ENCODE results near the gene IPCEF1. TPM values are rescaled to one million over a fixed set of nuclear protein-coding genes. Genes with fewer than 3 reads are reported as not detected.
"Not testable (repeated sequence)": the region's sequence is repeated elsewhere in the genome, so short reads cannot be mapped to it uniquely, and the experiment has no call there.

Gene IPCEF1
- polyA plus RNA-seq, 1 donor, result 2.2 TPM

GRCh38 chr6:154316131-154316530, 40.5 kb downstream of the IPCEF1 start:
- Histone ChIP-seq H3K36me3 (ENCODE audit: control insufficient read depth, insufficient read depth, low read length) (no peaks in the 10 kb centered on the region), H3K27ac (ENCODE audit: low read length) (no peak overlapping the region), H3K27me3 (ENCODE audit: control insufficient read depth, insufficient read depth, low read length) (no peaks in the 10 kb centered on the region), H3K9me3 (ENCODE audit: control insufficient read depth, low read depth, low read length) (no peaks in the 10 kb centered on the region), H3K4me3 (ENCODE audit: low read length) (no peak overlapping the region), H3K4me1 (ENCODE audit: control insufficient read depth, insufficient read depth, low read length) (no peaks in the 10 kb centered on the region)
- WGBS (ENCODE audit: insufficient coverage, low lambda C conversion rate), result 80% methylated on average over 1 of the region's 1 CpG
- no peak for DNase-seq

GRCh38 chr6:154314084-154314483, 42.5 kb downstream of the IPCEF1 start:
- no peak overlapping the region for H3K4me3 ChIP-seq (ENCODE audit: low read length)
- no peaks in the 10 kb centered on the region for H3K4me1 ChIP-seq (ENCODE audit: control insufficient read depth, insufficient read depth, low read length)
- H3K27ac ChIP-seq (ENCODE audit: low read length), result no peak overlapping the region
- no peak for DNase-seq
- no peaks in the 10 kb centered on the region for H3K36me3 ChIP-seq (ENCODE audit: control insufficient read depth, insufficient read depth, low read length)
- H3K9me3 ChIP-seq (ENCODE audit: control insufficient read depth, low read depth, low read length), result no peaks in the 10 kb centered on the region
- WGBS (ENCODE audit: insufficient coverage, low lambda C conversion rate), result no CpG with 5 or more reads among the region's 1 CpG
- H3K27me3 ChIP-seq (ENCODE audit: control insufficient read depth, insufficient read depth, low read length), result no peaks in the 10 kb centered on the region

GRCh38 chr6:154308986-154309385, 47.6 kb downstream of the IPCEF1 start:
- no peak overlapping the region for H3K4me3 ChIP-seq (ENCODE audit: low read length)
- DNase-seq, result no peak
- no peaks in the 10 kb centered on the region for H3K27me3 ChIP-seq (ENCODE audit: control insufficient read depth, insufficient read depth, low read length)
- WGBS (ENCODE audit: insufficient coverage, low lambda C conversion rate), result no CpG with 5 or more reads among the region's 2 CpGs
- no peak overlapping the region for H3K27ac ChIP-seq (ENCODE audit: low read length)
- H3K4me1 ChIP-seq (ENCODE audit: control insufficient read depth, insufficient read depth, low read length), result no peaks in the 10 kb centered on the region
- H3K9me3 ChIP-seq (ENCODE audit: control insufficient read depth, low read depth, low read length), result no peaks in the 10 kb centered on the region
- H3K36me3 ChIP-seq (ENCODE audit: control insufficient read depth, insufficient read depth, low read length), result no peaks in the 10 kb centered on the region

- H3K27me3 ChIP-seq (ENCODE audit: control insufficient read depth, insufficient read depth, low read length), result no peaks in the 10 kb centered on the region
- WGBS (ENCODE audit: insufficient coverage, low lambda C conversion rate), result 80% methylated on average over 1 of the region's 7 CpGs
- no peaks in the 10 kb centered on the region for H3K9me3 ChIP-seq (ENCODE audit: control insufficient read depth, low read depth, low read length)
- H3K27ac ChIP-seq (ENCODE audit: low read length), result no peak overlapping the region
- no peak for DNase-seq
- no peak overlapping the region for H3K4me3 ChIP-seq (ENCODE audit: low read length)
- no peaks in the 10 kb centered on the region for H3K4me1 ChIP-seq (ENCODE audit: control insufficient read depth, insufficient read depth, low read length)
- H3K36me3 ChIP-seq (ENCODE audit: control insufficient read depth, insufficient read depth, low read length), result no peaks in the 10 kb centered on the region
These were observed 48.7 kb downstream of the IPCEF1 start for GRCh38 chr6:154307696-154308425.

GRCh38 chr6:154307147-154307546, 49.5 kb downstream of the IPCEF1 start:
- not testable (repeated sequence) for H3K4me3 ChIP-seq (ENCODE audit: low read length); H3K27me3 ChIP-seq (ENCODE audit: control insufficient read depth, insufficient read depth, low read length); H3K36me3 ChIP-seq (ENCODE audit: control insufficient read depth, insufficient read depth, low read length); H3K4me1 ChIP-seq (ENCODE audit: control insufficient read depth, insufficient read depth, low read length); H3K27ac ChIP-seq (ENCODE audit: low read length); DNase-seq; H3K9me3 ChIP-seq (ENCODE audit: control insufficient read depth, low read depth, low read length)
- WGBS (ENCODE audit: insufficient coverage, low lambda C conversion rate), result no CpG with 5 or more reads among the region's 6 CpGs

- WGBS (ENCODE audit: insufficient coverage, low lambda C conversion rate), result no CpG with 5 or more reads among the region's 4 CpGs
These were observed 49.9 kb downstream of the IPCEF1 start for GRCh38 chr6:154306696-154307095.

GRCh38 chr6:154304191-154304590, 52.4 kb downstream of the IPCEF1 start:
- Histone ChIP-seq H3K4me3 (ENCODE audit: low read length) (no peak overlapping the region), H3K4me1 (ENCODE audit: control insufficient read depth, insufficient read depth, low read length) (no peaks in the 10 kb centered on the region), H3K9me3 (ENCODE audit: control insufficient read depth, low read depth, low read length) (no peaks in the 10 kb centered on the region), H3K36me3 (ENCODE audit: control insufficient read depth, insufficient read depth, low read length) (no peaks in the 10 kb centered on the region), H3K27ac (ENCODE audit: low read length) (no peak overlapping the region), H3K27me3 (ENCODE audit: control insufficient read depth, insufficient read depth, low read length) (no peaks in the 10 kb centered on the region)
- DNase-seq, result no peak
- 86% methylated on average over 1 of the region's 1 CpG for WGBS (ENCODE audit: insufficient coverage, low lambda C conversion rate)

More at GRCh38 chr6:154306696-154307095, 49.9 kb downstream of the IPCEF1 start:
- Histone ChIP-seq H3K9me3 (ENCODE audit: control insufficient read depth, low read depth, low read length) (no peaks in the 10 kb centered on the region), H3K27me3 (ENCODE audit: control insufficient read depth, insufficient read depth, low read length) (no peaks in the 10 kb centered on the region), H3K36me3 (ENCODE audit: control insufficient read depth, insufficient read depth, low read length) (no peaks in the 10 kb centered on the region), H3K27ac (ENCODE audit: low read length) (no peak overlapping the region), H3K4me1 (ENCODE audit: control insufficient read depth, insufficient read depth, low read length) (no peaks in the 10 kb centered on the region), H3K4me3 (ENCODE audit: low read length) (no peak overlapping the region)
- DNase-seq, result no peak

GRCh38 chr6:154303642-154304041, 53.0 kb downstream of the IPCEF1 start:
- H3K27me3 ChIP-seq (ENCODE audit: control insufficient read depth, insufficient read depth, low read length); H3K27ac ChIP-seq (ENCODE audit: low read length); H3K4me3 ChIP-seq (ENCODE audit: low read length); H3K4me1 ChIP-seq (ENCODE audit: control insufficient read depth, insufficient read depth, low read length); H3K36me3 ChIP-seq (ENCODE audit: control insufficient read depth, insufficient read depth, low read length); H3K9me3 ChIP-seq (ENCODE audit: control insufficient read depth, low read depth, low read length); DNase-seq: not testable (repeated sequence)
- no CpG with 5 or more reads among the region's 4 CpGs for WGBS (ENCODE audit: insufficient coverage, low lambda C conversion rate)

GRCh38 chr6:154301839-154302752, 54.5 kb downstream of the IPCEF1 start:
- no peak for DNase-seq
- Histone ChIP-seq H3K4me1 (ENCODE audit: control insufficient read depth, insufficient read depth, low read length) (peaks cover 4% of the 10 kb centered on the region), H3K27ac (ENCODE audit: low read length) (no peak overlapping the region), H3K9me3 (ENCODE audit: control insufficient read depth, low read depth, low read length) (no peaks in the 10 kb centered on the region), H3K4me3 (ENCODE audit: low read length) (no peak overlapping the region), H3K27me3 (ENCODE audit: control insufficient read depth, insufficient read depth, low read length) (no peaks in the 10 kb centered on the region), H3K36me3 (ENCODE audit: control insufficient read depth, insufficient read depth, low read length) (no peaks in the 10 kb centered on the region)
- WGBS (ENCODE audit: insufficient coverage, low lambda C conversion rate), result 79% methylated on average over 2 of the region's 10 CpGs

- no peak overlapping the region for H3K27ac ChIP-seq (ENCODE audit: low read length)
- H3K27me3 ChIP-seq (ENCODE audit: control insufficient read depth, insufficient read depth, low read length), result no peaks in the 10 kb centered on the region
- WGBS (ENCODE audit: insufficient coverage, low lambda C conversion rate), result 83% methylated on average over 2 of the region's 7 CpGs
- no peaks in the 10 kb centered on the region for H3K9me3 ChIP-seq (ENCODE audit: control insufficient read depth, low read depth, low read length)
- DNase-seq, result no peak
- H3K4me3 ChIP-seq (ENCODE audit: low read length), result no peak overlapping the region
- no peaks in the 10 kb centered on the region for H3K36me3 ChIP-seq (ENCODE audit: control insufficient read depth, insufficient read depth, low read length)
- peaks cover 4% of the 10 kb centered on the region for H3K4me1 ChIP-seq (ENCODE audit: control insufficient read depth, insufficient read depth, low read length)
These were observed 55.4 kb downstream of the IPCEF1 start for GRCh38 chr6:154301086-154301625.
